Myometrial cell (primary cell): ENCODE data around the gene RUFY3. TPM values are rescaled to one million over a fixed set of nuclear protein-coding genes. Genes with fewer than 3 reads are reported as not detected.

Source experiments
- total RNA-seq: library from RNA; depleted of rRNA; stranded (reverse); fragments of >200 nt; gene quantifications from 2 replicates; pipeline ENCODE4 v1.2.3, GENCODE V29; 2015

Gene RUFY3
- 17.7 and 25.9 TPM in 2 replicates for total RNA-seq

GRCh38 chr4:70721747-70722146 lies at the start of gene RUFY3:
TSS of gene RUFY3 (plus strand) at chr4:70721964. CDS start at chr4:70722574, 610 bp downstream.

DNA sequence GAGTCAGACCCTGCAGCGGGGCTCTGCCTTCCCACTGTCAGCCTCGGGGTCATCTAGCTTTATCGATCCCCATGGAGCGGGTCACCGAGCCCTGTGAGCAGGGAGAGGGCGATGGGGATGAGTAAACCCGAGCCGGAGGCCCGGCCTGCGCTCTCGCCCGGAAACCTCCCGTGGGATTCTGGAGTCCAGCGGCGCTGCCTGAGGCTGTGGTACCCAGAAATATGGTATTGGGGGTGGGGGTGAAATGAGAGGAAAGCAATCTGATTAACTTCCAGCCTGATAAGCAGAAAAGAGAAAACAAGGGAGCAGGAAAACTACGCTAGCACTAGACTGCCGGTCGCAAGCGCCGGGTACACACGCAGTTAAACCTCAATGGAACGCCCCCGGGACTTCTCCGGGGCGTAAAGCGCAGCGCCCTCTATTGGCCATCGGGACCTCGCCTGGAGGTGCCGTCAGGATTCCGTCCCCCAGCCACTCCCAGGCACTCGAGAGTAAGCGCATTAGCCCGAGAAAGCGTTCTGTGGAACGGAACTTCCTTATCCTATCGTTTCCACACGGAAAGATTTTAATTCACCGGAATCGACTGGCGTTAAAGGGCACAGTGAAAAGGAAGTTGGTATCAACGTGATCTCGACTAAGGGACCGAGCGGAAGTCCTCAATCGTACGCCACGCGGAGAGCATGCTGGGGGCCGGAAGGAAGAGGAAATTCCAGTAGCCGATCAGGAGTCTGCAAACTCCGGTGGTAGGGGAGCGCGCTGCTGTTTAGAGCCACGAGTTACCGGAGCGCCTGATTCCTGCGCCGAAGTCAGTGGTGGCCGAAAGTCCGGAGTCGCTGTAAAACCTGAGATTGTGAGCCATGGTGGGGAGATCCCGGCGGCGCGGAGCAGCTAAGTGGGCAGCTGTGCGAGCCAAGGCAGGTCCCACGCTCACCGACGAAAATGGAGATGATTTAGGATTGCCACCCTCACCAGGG lies 33.7 kb upstream of the RUFY3 start, which contains the start of gene UTP3:
Gene UTP3, plus strand, starts transcription at position 712 of the 974 bp plus-strand sequence. Its CDS starts 146 bp downstream, at position 858.

GRCh38 chr4:70839589-70840093 lies 117.9 kb downstream of the RUFY3 start, which contains the start of gene GRSF1:
TSS of gene GRSF1 (minus strand) at chr4:70839890. CDS start at chr4:70839827, 63 bp downstream.

Other genes with a start within 250 kb of the RUFY3 start
- gene MUC7, start 249.8 kb upstream of the RUFY3 start, total RNA-seq: not detected in 2 replicates
- gene AMTN, start 203.4 kb upstream of the RUFY3 start, total RNA-seq: not detected in 2 replicates
- gene AMBN, start 129.7 kb upstream of the RUFY3 start, total RNA-seq: not detected in 2 replicates
- under 0.01 TPM in 2 replicates for gene ENAM, start 93.2 kb upstream of the RUFY3 start, total RNA-seq
- gene JCHAIN, start 55.5 kb upstream of the RUFY3 start, total RNA-seq: 1.7 and 1.9 TPM in 2 replicates
- 16.1 and 20.9 TPM in 2 replicates for gene UTP3, start 33.4 kb upstream of the RUFY3 start, total RNA-seq
- 68.9 and 90.2 TPM in 2 replicates for gene GRSF1, start 117.9 kb downstream of the RUFY3 start, total RNA-seq
- 9.5 and 10.3 TPM in 2 replicates for gene MOB1B, start 180.4 kb downstream of the RUFY3 start, total RNA-seq